HepG2 (cell line): ENCODE results near the gene ADAMTSL4. TPM values are rescaled to one million over a fixed set of nuclear protein-coding genes. Genes with fewer than 3 reads are reported as not detected.

Source experiments
- CREB1 ChIP-seq, 2 experiments: fragments of 450-650 bp in 1 of 2; IDR thresholded peaks; 2 replicates each; pipeline ENCODE4 v1.6.1; 2016 to 2017; ENCODE audit warnings: control low read depth in 1 of 2, mild to moderate bottlenecking in 1 of 2, missing compliant biosample characterization in 1 of 2, missing genetic modification characterization in 1 of 2
- EHMT2 ChIP-seq: fragments of 200-600 bp; sonication (generic); IDR thresholded peaks from 2 replicates; pipeline ENCODE4 v1.7.0; 2017; ENCODE audit warnings: antibody characterized with exemption, low read depth, low read length, borderline replicate concordance
- ELF1 ChIP-seq: sonication (generic); formaldehyde crosslinking; IDR thresholded peaks from 2 replicates; pipeline ENCODE4 v1.4.0; 2020; ENCODE audit warnings: missing genetic modification reagents
- HDAC6 ChIP-seq: fragments of 200-600 bp; sonication (generic); IDR thresholded peaks from 2 replicates; pipeline ENCODE4 v1.7.0; 2017; ENCODE audit warnings: mild to moderate bottlenecking, antibody characterized with exemption, low read length, low read depth
- HNRNPLL ChIP-seq: fragments of 200-400 bp; formaldehyde crosslinking; IDR thresholded peaks from 2 replicates; pipeline ENCODE4 v1.6.1; 2017; ENCODE audit warnings: mild to moderate bottlenecking, low read depth, low read length; ENCODE audit not compliant: poor library complexity, severe bottlenecking
- NFIB ChIP-seq: sonication (generic); formaldehyde crosslinking; IDR thresholded peaks from 2 replicates; pipeline ENCODE4 v1.9.0; 2021; ENCODE audit warnings: missing genetic modification reagents, mild to moderate bottlenecking, borderline replicate concordance
- RCOR2 ChIP-seq: IDR thresholded peaks from 2 replicates; pipeline ENCODE4 v1.6.1; 2016; ENCODE audit warnings: missing biosample characterization, missing genetic modification reagents
- RFXANK ChIP-seq: IDR thresholded peaks from 2 replicates; pipeline ENCODE4 v1.6.1; 2016
- TEF ChIP-seq: sonication (generic); formaldehyde crosslinking; IDR thresholded peaks from 2 replicates; pipeline ENCODE4 v1.5.0; 2020; ENCODE audit warnings: missing genetic modification reagents
- TRIM22 ChIP-seq: fragments of 450-650 bp; IDR thresholded peaks from 2 replicates; pipeline ENCODE4 v1.6.1; 2017
- USF2 ChIP-seq, 2 experiments: sonication (generic) in 1 of 2; formaldehyde crosslinking in 1 of 2; IDR thresholded peaks; 2 replicates each; pipeline versions ENCODE4 v1.5.1 to v1.6.1; 2011 to 2020; ENCODE audit warnings: borderline replicate concordance in 1 of 2, low read depth in 1 of 2, low read length in 1 of 2, mild to moderate bottlenecking in 1 of 2, missing genetic modification reagents in 1 of 2, moderate library complexity in 1 of 2
- XRCC5 ChIP-seq: fragments of 200-400 bp; formaldehyde crosslinking; optimal IDR thresholded peaks from 2 replicates; pipeline ENCODE3; 2017; ENCODE audit warnings: mild to moderate bottlenecking, low read length
- ZBTB7B ChIP-seq: sonication (generic); formaldehyde crosslinking; IDR thresholded peaks from 2 replicates; pipeline ENCODE4 v1.4.0; 2020; ENCODE audit warnings: missing genetic modification reagents
- ZNF33A ChIP-seq: sonication (generic); formaldehyde crosslinking; IDR thresholded peaks from 2 replicates; pipeline ENCODE4 v1.5.1; 2020; ENCODE audit warnings: missing genetic modification reagents, mild to moderate bottlenecking, moderate library complexity, borderline replicate concordance
- ZNF350 ChIP-seq: sonication (generic); formaldehyde crosslinking; IDR thresholded peaks from 2 replicates; pipeline ENCODE4 v1.4.0; 2020; ENCODE audit warnings: mild to moderate bottlenecking, low read depth, missing genetic modification reagents, borderline replicate concordance
- ZNF572 ChIP-seq: sonication (generic); formaldehyde crosslinking; IDR thresholded peaks from 2 replicates; pipeline ENCODE4 v1.5.1; 2020; ENCODE audit warnings: mild to moderate bottlenecking, missing genetic modification reagents
- ZNF766 ChIP-seq: sonication (generic); formaldehyde crosslinking; IDR thresholded peaks from 2 replicates; pipeline ENCODE4 v1.5.0; 2020; ENCODE audit warnings: missing genetic modification reagents, borderline replicate concordance
- polyA plus RNA-seq, 8 experiments: library from polyadenylated mRNA; depleted of rRNA in 3 of 8; stranded (reverse) in 7 of 8; unstranded in 1 of 8; fragments of >200 nt; fragmentation: Illumina TruSeq in 4 of 8; extraction: Trizol in 4 of 8; gene quantifications; 2 replicates each; pipeline versions ENCODE4 v1.2.1 to v1.2.3, GENCODE V29; 2011 to 2016; ENCODE audit warnings: low read depth in 4 of 8, missing spikeins in 1 of 8, mixed read lengths in 1 of 8; ENCODE audit not compliant: insufficient read depth in 1 of 8
- total RNA-seq, 5 experiments: library from RNA; depleted of rRNA; stranded (reverse); fragments of >200 nt; fragmentation: Illumina TruSeq; extraction: Trizol; gene quantifications; 2 replicates each; pipeline ENCODE4 v1.2.3, GENCODE V29; 2016; ENCODE audit warnings: low read depth in 1 of 5
- TF ChIP-seq, protein P1 (sequence below): sonication (generic); formaldehyde crosslinking; IDR thresholded peaks from 2 replicates; pipeline ENCODE4 v1.5.1; 2020; ENCODE audit warnings: mild to moderate bottlenecking, missing genetic modification reagents, moderate library complexity

The ADAMTSL4 gene
- total and polyA plus RNA-seq, 2 of the 13 experiments (the other 11 are each of a cell fraction or from before 2014, with no cell fraction given): 3.9 to 16.4 TPM

GRCh38 chr1:150579110-150579944 is 30.1 kb downstream of the ADAMTSL4 start, which contains the start of gene MCL1 (continued):
- TF ChIP-seq EHMT2: no peak
- no peak; the same call in 1 of the 2 replicates for TF ChIP-seq ZNF350 (CRISPR knock-in tag)
- no peak for TF ChIP-seq RCOR2 (CRISPR knock-in tag)
- TF ChIP-seq ZNF766 (CRISPR knock-in tag): 0 out of 2 replicates have a peak, but pooled peaks have one; percentile 41
- TF ChIP-seq ZNF572 (CRISPR knock-in tag): 0 out of 2 replicates have a peak, but pooled peaks have one; percentile 9
- TF ChIP-seq ELF1 (CRISPR knock-in tag): peak; percentile 87
- TF ChIP-seq TRIM22: no peak
- no peak for TF ChIP-seq XRCC5
- peak; percentile 94 for TF ChIP-seq HDAC6
- TF ChIP-seq RFXANK (CRISPR knock-in tag): no peak
- TF ChIP-seq ZBTB7B (CRISPR knock-in tag): peak; percentile 68
- TF ChIP-seq CREB1 (IDR thresholded peaks at IDR 0.05): no peak
- TF ChIP-seq CREB1 (CRISPR knock-in tag; IDR thresholded peaks at IDR 0.05): 0 out of 2 replicates have a peak, but pooled peaks have one; percentile 26
- TF ChIP-seq, protein P1, sequence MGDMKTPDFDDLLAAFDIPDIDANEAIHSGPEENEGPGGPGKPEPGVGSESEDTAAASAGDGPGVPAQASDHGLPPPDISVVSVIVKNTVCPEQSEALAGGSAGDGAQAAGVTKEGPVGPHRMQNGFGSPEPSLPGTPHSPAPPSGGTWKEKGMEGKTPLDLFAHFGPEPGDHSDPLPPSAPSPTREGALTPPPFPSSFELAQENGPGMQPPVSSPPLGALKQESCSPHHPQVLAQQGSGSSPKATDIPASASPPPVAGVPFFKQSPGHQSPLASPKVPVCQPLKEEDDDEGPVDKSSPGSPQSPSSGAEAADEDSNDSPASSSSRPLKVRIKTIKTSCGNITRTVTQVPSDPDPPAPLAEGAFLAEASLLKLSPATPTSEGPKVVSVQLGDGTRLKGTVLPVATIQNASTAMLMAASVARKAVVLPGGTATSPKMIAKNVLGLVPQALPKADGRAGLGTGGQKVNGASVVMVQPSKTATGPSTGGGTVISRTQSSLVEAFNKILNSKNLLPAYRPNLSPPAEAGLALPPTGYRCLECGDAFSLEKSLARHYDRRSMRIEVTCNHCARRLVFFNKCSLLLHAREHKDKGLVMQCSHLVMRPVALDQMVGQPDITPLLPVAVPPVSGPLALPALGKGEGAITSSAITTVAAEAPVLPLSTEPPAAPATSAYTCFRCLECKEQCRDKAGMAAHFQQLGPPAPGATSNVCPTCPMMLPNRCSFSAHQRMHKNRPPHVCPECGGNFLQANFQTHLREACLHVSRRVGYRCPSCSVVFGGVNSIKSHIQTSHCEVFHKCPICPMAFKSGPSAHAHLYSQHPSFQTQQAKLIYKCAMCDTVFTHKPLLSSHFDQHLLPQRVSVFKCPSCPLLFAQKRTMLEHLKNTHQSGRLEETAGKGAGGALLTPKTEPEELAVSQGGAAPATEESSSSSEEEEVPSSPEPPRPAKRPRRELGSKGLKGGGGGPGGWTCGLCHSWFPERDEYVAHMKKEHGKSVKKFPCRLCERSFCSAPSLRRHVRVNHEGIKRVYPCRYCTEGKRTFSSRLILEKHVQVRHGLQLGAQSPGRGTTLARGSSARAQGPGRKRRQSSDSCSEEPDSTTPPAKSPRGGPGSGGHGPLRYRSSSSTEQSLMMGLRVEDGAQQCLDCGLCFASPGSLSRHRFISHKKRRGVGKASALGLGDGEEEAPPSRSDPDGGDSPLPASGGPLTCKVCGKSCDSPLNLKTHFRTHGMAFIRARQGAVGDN: peak; percentile 76
- peak; percentile 67; the same call in 1 of the 2 replicates for TF ChIP-seq ZNF33A (CRISPR knock-in tag)
- no peak for TF ChIP-seq NFIB
- TF ChIP-seq TEF (CRISPR knock-in tag): peak; percentile 83
- TF ChIP-seq USF2 (IDR thresholded peaks at IDR 0.05; ENCODE audit: low read depth, low read length): no peak
- peak; percentile 94; the same call in 1 of the 2 replicates for TF ChIP-seq USF2 (CRISPR knock-in tag; IDR thresholded peaks at IDR 0.05; ENCODE audit: borderline replicate concordance)
- peak; percentile 37 for TF ChIP-seq HNRNPLL
